ENCODE results near the gene CTXND2.

- TF ChIP-seq CTCF (IDR thresholded peaks at IDR 0.05) = no peak
- no peak for TF ChIP-seq EP300 (IDR thresholded peaks at IDR 0.05)
- TF ChIP-seq POLR2A (IDR thresholded peaks at IDR 0.05) = no peak
These were observed 67.8 kb downstream of the CTXND2 start for GRCh38 chr1:150954708-150955107.

Measured in tibial nerve (tissue), 4 donors.